OCI-LY1 (cell line): Measurements from ENCODE around the gene ABCC6.

Source experiments
- EZH2 ChIP-seq: fragments of 200-600 bp; sonication (generic), shearing (Covaris generic); IDR thresholded peaks from 2 replicates; pipeline ENCODE4 v1.8.0; 2017; ENCODE audit warnings: borderline replicate concordance, mixed run types, mild to moderate bottlenecking, antibody characterized with exemption, low read length, moderate library complexity, mixed read lengths
- TF ChIP-seq, protein P1 (sequence below): fragments of 200-600 bp; sonication (generic), shearing (Covaris generic); IDR thresholded peaks from 2 replicates; pipeline ENCODE4 v1.5.1; 2017; ENCODE audit warnings: mild to moderate bottlenecking, antibody characterized with exemption, low read length, moderate library complexity, mixed read lengths

DNA sequence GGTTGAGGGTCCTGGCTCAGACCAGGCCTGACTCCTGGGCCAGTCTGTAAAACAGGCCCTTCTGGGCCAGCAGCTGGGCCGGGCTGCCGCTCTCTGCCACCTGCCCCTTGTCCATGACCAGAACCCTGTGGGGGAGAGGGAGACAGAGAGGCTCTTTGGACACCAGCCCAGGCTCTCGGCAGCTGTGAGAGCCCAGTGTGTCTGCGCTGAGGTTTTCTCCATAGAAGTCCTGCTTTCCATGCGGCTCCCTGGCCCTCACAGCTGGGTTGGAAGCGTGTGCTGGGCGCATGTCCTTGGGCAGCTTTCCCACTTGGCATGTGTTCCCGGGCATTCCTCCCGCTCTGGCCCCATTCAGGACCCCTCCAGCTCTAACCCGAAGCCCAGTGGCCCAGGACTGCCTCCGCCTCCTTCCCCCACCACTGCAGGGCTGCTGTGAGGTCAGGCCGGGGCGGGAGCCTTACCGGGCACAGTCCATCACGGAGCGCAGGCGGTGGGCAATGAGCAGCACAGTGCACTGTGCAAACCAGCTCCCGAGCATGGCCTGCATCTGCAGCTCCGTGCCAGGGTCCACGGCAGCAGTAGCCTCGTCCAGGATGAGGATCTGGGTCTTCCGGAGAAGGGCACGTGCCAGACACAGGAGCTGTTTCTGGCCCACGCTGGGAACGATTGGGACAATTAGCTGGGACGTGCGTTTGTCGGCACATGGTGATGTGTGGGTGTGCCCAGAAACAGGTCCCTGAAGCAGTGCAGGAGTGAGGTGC, 73.0 kb downstream of the ABCC6 start:
- TF ChIP-seq, protein P1, sequence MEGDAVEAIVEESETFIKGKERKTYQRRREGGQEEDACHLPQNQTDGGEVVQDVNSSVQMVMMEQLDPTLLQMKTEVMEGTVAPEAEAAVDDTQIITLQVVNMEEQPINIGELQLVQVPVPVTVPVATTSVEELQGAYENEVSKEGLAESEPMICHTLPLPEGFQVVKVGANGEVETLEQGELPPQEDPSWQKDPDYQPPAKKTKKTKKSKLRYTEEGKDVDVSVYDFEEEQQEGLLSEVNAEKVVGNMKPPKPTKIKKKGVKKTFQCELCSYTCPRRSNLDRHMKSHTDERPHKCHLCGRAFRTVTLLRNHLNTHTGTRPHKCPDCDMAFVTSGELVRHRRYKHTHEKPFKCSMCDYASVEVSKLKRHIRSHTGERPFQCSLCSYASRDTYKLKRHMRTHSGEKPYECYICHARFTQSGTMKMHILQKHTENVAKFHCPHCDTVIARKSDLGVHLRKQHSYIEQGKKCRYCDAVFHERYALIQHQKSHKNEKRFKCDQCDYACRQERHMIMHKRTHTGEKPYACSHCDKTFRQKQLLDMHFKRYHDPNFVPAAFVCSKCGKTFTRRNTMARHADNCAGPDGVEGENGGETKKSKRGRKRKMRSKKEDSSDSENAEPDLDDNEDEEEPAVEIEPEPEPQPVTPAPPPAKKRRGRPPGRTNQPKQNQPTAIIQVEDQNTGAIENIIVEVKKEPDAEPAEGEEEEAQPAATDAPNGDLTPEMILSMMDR: no peak
- no peak for TF ChIP-seq EZH2
